Measurements from ENCODE around the gene CCDC195.

CCDC195 gene, protein sequence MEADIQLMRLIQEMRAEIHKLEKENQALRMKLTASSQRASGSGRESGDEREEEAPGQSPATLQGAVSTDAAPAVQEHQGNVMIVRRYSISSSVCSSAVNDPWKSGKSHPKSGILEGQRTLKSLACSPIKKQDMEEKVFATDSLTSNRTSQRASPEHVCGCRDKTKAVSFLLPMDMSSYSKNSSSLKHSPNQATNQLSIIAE

DNA sequence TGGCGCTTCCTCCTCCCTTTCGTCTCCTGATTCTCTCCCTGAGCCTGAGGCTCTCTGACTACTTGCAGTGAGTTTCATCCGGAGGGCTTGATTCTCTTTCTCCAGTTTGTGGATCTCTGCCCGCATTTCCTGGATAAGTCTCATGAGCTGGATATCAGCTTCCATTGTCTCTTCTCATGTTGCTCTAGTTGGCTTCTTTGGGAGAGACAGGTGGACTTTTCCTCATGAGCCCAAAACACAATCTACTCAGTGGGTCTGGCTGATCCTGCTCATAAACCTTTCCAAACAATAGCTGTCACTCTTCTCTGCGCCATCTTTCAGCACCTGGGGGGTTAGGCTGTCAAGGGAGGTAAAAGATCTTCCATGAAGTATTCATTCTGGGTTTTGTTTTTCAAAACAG, at the start of gene CCDC195:
CCDC195 (minus strand) TSS at position 165 of the 400 bp plus-strand sequence; CDS start at position 165, 0 bp downstream.
- DNase-seq (ENCODE audit: low read depth) = no peak

DNA sequence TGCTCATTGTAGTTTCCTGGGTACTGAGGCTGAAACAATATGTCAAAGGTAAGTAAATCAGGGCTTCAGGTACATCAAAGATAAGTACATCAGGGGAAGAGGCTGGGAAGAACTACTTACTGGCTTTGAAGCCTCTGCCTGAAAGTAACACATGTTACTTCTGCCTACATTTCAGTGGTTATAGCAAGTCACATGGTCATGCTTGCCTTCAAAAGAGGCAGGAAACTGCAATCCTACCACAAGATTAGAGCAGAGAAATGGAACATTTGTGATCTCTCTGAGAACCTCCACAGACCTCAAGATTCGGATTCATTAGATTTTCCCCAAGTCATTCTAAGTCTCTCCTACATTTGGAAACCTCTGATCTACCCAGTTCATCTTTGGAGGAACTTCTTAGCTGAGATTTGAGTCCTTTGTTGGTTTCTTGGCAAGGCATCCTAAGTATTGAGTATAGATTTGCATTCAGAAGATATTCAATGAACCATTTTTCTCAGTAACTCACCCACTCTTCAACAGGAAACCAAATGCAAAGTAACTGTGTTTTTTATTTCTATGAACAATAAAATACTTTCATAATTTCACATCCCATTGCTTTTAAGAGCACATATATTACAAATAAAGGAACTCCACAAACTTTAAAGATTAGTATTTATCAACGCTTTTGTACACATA, 48.5 kb upstream of the CCDC195 start:
- no peak for DNase-seq (ENCODE audit: low read depth)

DNA sequence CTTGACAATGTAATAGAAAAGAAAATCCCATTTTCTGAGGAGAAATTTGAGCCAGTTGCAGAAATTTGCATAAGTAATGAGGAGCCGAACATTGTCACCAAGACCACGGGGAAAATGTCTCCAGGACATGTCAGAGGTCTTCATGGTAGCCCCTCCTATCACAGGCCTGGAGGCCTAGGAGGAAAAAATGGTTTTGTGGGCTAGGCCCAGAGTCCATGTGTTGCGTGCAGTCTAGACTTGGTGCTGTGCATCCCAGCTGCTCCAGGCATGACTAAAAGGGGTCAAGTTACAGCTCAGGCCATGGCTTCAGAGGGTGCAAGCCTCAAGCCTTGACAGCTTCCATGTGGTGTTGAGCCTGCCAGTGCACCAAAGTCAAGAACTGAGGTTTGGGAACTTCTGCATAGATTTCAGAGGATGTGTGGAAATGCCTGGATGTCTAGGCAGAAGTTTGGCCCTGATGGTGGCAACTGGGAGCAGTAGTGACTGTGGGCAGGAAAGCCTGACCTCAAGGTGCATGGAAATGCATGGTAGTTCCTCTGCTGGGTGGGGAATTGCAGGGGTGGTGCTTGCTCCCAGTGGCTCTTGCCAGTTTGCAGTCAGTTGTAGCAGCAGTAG, 41.9 kb upstream of the CCDC195 start:
- DNase-seq (ENCODE audit: low read depth) = no peak

DNA sequence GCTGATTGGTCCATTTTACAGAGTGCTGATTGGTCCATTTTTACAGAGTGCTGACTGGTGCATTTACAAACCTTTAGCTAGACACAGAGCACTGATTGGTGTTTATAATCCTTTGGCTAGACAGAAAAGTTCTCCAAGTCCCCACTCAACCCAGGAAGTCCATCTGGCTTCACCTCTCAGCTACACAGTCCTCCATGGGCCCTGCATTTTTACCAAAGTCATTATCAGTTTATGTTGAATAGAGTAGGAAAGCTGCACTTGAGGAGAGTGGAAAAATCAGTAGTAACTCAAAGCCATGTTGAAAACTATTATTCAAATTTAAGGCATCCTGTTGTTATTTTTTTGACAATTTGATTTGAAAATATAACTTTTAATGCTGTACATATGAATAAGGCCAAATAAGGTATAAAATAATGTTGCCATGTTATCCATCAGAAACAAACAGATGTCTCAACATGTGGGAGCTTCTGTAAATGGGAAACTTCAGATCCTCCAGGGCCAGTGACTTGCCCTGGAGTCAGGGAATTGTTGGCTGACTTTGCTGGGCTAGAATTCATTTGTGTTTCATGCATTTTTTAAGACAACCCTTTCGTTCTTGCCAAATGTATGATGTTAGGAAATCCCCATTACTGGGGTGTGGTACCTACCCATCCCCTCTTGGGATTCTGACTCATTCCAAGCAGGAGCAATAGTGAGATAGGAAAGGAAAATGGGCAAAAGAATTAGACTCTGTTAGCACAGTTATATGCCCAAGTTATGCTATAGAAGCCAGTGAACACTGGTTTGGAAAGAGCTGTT, 37.8 kb upstream of the CCDC195 start:
- DNase-seq (ENCODE audit: low read depth) = no peak

DNA sequence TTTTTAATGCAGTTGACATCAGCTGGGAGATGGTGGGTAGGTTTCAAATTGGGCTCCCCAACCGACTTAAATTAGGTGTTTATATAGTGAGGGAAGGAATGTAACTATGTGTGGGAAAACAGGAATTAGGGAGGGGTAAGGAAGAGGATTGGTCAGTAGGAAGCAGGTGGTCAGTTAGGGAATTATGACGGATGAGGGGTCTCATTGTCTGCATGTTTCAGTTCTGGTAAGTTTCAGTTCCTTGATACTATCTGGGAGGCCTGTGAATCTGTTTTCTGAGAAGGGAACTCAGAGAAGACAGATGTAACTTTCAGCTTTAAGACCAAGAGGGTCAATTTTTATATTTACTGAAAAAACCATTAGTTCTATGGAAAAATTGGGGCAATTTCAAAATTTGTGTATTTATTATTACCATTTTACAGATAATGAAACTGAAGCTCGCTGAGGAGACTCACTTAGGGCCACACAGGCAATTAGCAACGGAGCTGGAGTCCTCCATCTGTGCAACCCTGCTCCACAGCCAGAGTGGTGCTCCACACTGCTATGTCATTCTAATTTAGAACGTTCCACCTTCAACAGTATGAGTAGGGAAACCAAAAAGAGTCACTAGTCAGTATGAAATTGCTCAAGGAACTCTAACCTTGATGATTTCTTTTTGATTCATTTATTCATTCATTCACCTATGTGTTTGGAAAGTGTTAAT, 36.0 kb upstream of the CCDC195 start:
- no peak for DNase-seq (ENCODE audit: low read depth)

DNA sequence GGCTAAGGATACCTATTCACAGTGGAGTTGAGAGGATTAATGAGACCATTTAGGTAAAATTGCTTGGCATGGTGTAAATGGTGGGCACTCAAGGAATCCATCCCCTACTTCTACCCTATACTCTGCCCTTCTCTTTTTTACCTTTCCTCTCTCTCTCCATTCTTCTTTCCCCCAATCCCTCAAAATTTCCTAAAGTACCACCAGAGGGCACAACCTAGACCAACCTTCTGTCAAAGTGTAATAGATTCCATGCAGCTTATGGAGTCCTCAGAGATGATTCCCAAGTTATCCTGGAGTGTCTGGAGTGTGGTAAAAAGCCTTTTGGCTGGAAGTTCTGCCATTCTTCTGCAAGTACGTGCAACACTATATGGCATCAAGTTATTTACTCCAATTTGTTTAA, 33.0 kb upstream of the CCDC195 start:
- DNase-seq (ENCODE audit: low read depth) = no peak

DNA sequence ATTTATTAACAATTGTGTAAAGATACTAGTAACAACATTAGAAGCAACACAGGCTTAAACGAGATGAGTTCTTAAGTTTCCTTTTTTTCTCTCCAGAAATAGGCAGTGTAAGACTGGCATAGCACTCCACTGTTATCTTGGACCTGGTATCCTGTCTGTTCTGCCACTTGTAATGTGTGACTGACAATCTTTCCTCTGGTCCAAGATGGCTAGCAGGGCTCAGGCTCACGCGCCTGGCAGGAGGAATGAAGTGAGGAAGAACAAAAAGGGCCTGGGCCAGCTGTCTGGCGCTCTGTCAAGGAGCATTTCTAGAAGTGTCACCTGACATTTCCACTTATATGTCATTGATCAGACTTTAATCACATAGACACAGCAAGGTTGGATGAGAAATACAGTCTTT, 31.6 kb upstream of the CCDC195 start:
- DNase-seq (ENCODE audit: low read depth) = no peak

DNA sequence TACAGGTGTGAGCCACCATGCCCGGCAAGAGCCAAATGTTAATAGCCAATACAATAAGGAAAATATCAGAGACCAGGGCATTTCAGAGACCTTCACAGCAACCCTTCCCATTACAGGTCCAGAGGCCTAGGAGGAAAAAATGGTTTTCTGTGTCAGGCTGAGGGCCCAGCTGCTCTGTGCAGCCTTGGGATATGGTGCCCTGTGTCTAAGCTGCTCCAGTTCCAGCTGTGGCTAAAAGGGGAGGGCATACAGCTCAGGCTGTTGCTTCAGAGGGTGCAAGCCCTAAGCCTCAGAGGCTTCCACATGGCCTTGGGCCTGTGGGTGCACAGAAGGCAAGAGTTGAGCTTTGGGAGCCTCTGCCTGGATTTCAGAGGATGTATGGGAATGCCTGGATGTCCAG, 20.1 kb upstream of the CCDC195 start:
- no peak for DNase-seq (ENCODE audit: low read depth)

DNA sequence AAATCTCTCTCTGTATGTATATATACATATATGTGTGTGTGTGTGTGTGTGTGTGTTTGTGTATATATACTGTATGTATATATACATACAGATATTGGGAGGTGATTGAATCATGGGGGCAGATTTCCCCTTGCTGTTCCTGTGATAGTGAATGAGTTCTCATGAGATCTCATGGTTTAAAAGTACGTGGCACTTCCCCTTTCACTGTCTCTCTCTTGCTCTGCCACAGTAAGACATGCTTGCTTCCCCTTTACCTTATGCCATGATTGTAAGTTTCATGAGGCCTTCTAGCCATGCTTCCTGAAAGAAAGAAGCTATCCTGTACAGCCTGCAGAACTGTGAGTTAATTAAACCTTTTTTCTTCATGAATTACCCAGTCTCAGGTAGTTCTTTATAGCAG, 18.8 kb upstream of the CCDC195 start:
- DNase-seq (ENCODE audit: low read depth) = no peak

DNA sequence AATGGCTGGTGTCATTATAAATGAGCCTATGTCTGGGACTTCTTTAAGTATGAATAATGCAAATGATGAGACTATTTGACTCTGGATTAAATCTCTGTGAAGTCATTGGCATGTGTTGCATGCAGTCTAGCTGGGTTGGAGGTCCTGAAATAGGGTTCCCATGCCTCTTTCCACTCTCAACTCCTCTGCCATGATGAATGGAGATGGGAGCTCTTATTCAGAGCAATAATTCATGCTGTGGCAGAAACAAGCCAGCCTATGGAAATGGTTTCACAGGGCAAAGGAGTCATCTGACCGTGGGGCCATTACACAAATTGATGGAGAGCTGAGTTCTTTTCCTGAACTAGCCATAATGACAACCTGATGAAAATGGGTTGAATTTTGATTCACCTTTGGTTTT, 15.5 kb upstream of the CCDC195 start:
- DNase-seq (ENCODE audit: low read depth) = no peak

DNA sequence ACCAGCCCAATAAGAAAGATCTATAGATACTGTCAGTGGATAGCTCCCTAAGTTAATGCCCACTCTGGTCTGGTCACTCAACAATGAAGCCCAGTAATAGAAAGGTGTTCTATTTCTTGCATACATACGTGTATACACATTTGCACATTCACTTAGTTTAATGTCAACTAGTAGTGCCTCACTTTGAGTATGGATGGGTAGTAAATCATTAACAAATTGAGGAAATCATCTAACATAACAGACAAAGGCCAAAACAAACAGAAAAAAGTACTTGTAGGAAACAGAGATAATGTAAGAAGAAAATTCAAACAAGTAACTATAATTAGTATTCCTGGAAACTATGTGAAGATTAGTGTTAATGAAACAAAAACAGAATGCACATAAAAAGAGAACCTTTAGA, 13.3 kb upstream of the CCDC195 start:
- DNase-seq (ENCODE audit: low read depth) = no peak

DNA sequence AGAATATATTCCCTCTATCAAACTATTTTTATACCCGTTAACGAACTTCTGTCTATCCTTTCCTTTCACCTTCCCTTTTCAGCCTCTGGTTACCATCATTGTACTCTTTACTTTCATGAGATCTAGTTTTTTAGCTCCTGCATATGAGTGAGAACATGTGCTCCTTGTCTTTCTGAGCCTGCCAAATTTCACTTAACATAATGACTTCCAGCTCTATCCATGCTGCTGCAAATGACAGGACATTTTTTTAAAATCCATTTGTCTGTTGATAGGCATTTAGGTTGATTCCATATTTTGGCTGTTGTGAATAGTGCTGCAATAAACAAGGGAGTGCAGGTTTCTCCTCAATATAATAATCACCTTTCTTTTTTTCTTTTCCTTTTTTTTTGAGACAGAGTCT, 8.2 kb upstream of the CCDC195 start:
- DNase-seq (ENCODE audit: low read depth) = no peak

DNA sequence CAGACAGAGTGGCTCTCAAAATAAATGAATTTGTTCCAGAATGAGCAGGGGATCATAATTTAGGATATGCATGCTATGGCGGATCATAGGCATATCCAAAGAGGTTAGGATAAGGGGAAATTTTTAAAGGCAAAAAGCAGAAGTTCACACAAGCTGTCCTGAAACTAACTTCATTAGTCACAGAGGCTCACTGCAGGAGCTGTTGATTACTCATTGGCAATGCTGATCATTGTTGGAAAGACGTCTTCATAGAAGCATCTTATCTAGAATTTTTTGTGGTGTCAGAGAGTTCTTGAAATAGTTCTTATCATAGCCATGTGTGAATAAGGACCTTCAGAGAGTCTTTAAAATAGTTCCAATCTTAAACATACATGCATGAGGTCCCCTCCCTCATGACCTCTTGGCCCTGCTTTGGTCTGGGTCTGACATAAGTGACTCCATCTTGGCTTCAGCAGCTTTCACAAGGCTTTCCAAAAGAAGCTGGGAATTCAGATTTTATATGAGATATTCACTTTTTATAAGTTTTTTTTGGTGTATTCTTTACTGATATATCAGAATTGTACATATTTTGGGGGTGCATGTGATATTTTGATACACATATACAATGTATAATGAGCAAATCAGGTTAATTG, 7.5 kb upstream of the CCDC195 start:
- no peak for DNase-seq (ENCODE audit: low read depth)

DNA sequence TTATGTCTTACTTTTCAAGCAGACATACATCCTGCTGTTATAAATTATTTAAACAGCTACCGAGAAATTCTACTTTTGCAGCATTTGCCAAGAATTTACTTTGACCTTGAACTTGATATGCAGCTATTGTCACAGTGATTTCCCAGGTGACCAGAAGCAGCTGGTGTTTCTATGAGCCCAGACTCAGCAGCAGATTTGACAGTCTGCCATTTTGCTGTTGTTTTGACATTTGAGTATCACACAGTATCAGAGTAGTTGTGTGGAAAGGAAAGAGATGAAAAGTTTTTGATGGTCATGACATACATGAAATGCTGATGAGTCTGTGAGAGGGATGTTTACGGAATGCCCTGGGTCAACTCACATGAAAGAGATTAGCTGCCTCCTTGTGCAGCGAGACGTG, 6.6 kb upstream of the CCDC195 start:
- DNase-seq (ENCODE audit: low read depth) = no peak

DNA sequence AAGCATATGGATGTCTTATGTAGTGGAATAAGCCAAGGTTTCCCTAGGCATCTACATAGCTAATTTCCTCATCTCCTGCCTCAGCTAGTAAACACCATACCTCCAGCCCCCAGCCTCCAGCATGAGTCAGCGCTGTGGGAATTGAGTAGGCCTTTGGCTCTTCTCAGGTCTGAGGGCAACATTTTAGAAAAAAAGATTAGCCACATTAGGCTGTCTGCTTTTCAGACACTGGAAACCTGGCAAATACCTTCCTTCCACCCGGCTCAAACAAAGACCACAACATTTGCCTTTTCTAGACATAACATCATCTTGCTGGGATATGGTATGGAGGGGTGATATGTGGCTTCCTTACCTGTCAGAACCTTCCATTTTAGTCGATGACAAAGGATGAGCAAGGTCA, 6.1 kb upstream of the CCDC195 start:
- no peak for DNase-seq (ENCODE audit: low read depth)

DNA sequence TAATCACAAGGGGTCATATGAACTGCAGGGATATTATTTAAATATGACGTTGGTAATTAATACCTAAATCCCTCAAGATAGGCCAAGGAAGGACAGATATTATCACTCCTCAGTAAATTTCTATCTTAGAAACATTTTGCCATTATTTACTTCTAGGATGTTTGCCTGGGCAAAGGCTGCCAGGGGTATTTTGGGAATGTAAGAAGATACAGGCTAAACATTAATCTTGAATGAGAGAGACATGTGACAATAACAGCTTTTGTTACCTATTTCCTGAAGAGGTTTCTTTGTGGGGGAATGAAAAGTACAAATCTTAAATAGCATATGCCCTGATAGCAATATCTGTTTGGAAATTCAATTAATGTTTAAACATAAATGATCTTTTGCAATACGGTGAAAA, 756 bp upstream of the CCDC195 start:
- DNase-seq (ENCODE audit: low read depth) = no peak

DNA sequence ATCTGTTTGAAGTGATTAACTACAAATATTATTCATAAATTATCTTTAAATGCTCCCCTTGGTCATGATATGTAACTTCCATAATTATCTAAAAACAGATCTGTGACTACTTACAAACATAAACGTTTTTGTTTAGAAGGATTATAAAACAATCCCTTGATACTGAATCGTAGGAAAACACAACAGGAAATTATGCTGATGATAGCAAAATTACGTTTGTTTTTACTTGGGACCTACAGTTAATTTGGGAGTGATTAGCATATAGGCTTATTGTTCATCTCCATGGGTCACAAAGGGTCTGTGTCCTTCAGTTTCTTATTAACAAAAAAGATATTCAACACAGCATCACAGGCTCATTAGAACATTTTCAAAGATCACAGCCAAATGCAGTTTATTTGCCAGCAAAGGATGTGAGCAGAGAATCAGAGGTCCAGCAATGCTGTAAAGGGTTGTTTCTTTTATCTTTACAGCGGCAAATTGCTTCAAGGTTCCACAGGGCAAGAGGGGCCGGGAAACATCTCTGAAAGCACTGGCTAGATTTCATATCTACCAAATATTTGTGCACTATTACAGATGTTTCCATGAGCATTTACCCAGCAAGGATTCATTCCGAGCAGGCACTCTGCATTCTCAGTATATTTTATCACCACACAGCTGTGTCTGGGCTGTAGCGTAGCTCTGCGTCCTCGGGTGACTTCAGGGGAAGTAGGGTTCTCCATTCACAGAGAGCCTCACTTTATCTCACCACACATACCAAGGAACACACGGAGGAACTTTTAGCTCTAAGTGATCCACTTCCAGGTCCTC, 4.1 kb downstream of the CCDC195 start:
- DNase-seq (ENCODE audit: low read depth) = no peak

DNA sequence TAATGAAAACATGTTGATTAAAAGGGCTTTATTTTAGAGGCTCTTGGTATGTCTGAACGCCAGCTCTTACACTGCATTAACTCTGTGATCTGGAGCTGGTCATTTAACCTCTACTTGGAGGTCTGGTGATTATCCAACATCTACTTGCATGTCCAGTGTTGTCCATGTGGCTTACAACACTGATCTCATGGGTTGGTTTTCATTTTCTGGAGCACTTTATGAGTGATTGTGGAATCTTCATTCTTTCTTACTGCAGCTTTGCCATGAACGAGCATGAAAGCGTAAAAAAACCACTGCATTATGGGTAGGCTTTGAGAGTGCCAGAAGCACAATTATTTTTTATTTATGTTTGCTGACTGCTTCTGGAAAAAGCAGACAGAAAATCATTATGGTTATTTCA, 4.8 kb downstream of the CCDC195 start:
- no peak for DNase-seq (ENCODE audit: low read depth)

DNA sequence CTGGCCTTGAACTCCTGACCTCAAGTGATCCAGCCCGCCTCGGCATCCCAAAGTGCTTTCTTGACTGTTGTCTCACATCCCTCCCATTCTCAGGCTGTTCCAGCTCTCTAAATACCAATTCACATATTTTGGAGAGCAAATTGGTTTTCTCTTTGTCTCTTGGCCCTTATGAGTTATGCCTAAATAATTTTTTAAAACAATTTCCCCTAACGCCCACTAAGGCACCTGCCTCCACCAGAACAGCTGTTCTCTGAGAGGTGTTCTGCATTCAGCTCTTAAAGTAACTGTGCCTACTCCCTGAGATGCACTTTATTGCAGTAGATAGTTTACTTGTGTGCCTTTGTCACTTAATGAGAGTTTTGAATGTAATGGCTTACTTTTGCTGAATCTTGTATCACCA, 6.9 kb downstream of the CCDC195 start:
- DNase-seq (ENCODE audit: low read depth) = no peak

DNA sequence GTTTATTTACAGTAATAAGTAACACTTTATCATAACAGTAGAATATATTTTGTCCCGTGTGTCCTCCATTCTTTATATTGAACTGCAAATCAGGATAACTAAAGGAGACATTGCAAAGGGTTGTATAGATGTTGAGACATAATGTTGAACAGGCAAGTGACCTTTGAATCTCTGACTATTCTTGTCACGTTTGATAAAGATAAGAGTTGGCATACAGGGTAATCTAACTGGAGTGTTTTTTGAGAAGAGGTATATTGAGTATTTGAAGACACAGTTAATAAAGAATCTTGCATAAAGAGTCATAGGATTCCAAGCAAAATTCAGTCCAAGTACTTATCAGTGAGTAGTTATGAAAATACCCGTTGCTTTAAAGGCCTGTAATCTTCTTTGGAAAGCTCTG, 21.7 kb downstream of the CCDC195 start:
- no peak for DNase-seq (ENCODE audit: low read depth)

DNA sequence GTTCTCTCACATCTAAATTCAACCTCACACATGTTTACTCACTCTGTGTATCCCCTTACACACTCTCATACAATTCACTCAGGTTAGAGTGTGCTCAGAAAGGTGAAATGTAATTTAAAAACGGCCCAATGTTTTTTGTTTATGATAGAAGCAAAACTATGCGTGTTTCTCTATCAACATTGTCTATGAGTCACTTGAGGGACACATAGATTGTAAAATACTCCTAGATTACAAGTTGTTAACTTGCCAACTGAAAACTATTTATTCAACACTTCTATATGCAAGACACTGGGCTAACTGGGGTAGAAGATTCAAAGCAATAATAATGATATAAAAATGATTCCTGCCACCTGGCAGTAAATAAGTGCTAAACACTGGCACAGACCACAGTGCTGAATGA, 24.6 kb downstream of the CCDC195 start:
- no peak for DNase-seq (ENCODE audit: low read depth)
